Neutrophil (primary cell): ENCODE results near the gene EYA3.

Experiments used
- H3K27ac ChIP-seq: fragments of 200-600 bp; sonication (generic); 2 replicates; pipeline ENCODE4 v1.5.1; 2016; ENCODE audit warnings: mild to moderate bottlenecking, moderate library complexity
- H3K27me3 ChIP-seq: fragments of 200-600 bp; sonication (generic); 2 replicates; pipeline ENCODE4 v1.6.0; 2016; ENCODE audit warnings: mild to moderate bottlenecking
- H3K36me3 ChIP-seq: fragments of 200-600 bp; sonication (generic); 2 replicates; pipeline ENCODE4 v1.5.1; 2017
- H3K4me1 ChIP-seq, 2 experiments: fragments of 200-600 bp in 1 of 2; sonication (generic) in 1 of 2; 1 replicate in 1 of 2; 2 replicates in 1 of 2; pipeline versions ENCODE4 v1.5.1 to v1.6.1; 2013 to 2016; ENCODE audit warnings: low read depth in 1 of 2, low read length in 1 of 2, mild to moderate bottlenecking in 1 of 2, moderate library complexity in 1 of 2; ENCODE audit not compliant: control insufficient read depth in 1 of 2, insufficient read depth in 1 of 2
- H3K4me3 ChIP-seq, 2 experiments: fragments of 200-600 bp in 1 of 2; sonication (generic) in 1 of 2; 1 replicate in 1 of 2; 2 replicates in 1 of 2; pipeline ENCODE4 v1.5.1; 2013 to 2016; ENCODE audit warnings: low read depth in 1 of 2, low read length in 1 of 2, mild to moderate bottlenecking in 1 of 2, moderate library complexity in 1 of 2
- H3K9me3 ChIP-seq: fragments of 200-600 bp; sonication (generic); 2 replicates; pipeline ENCODE4 v1.5.1; 2016
- TF ChIP-seq, protein P1 (sequence below): fragments of 200-600 bp; sonication (generic); IDR thresholded peaks from 2 replicates; pipeline ENCODE4 v1.5.1; 2016; ENCODE audit warnings: antibody characterized with exemption

Gene EYA3

GRCh38 chr1:28044399-28044798, 44.0 kb downstream of the EYA3 start:
- H3K36me3 ChIP-seq: peaks cover 17% of the 10 kb centered on the region
- no peaks in the 10 kb centered on the region for H3K27me3 ChIP-seq
- no peaks in the 10 kb centered on the region for H3K9me3 ChIP-seq
- peaks cover 6 to 8% of the 10 kb centered on the region in 2 experiments for H3K4me1 ChIP-seq
- TF ChIP-seq, protein P1, sequence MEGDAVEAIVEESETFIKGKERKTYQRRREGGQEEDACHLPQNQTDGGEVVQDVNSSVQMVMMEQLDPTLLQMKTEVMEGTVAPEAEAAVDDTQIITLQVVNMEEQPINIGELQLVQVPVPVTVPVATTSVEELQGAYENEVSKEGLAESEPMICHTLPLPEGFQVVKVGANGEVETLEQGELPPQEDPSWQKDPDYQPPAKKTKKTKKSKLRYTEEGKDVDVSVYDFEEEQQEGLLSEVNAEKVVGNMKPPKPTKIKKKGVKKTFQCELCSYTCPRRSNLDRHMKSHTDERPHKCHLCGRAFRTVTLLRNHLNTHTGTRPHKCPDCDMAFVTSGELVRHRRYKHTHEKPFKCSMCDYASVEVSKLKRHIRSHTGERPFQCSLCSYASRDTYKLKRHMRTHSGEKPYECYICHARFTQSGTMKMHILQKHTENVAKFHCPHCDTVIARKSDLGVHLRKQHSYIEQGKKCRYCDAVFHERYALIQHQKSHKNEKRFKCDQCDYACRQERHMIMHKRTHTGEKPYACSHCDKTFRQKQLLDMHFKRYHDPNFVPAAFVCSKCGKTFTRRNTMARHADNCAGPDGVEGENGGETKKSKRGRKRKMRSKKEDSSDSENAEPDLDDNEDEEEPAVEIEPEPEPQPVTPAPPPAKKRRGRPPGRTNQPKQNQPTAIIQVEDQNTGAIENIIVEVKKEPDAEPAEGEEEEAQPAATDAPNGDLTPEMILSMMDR: no peak
- no peak overlapping the region for H3K27ac ChIP-seq
- H3K4me3 ChIP-seq: no peak overlapping the region

- H3K36me3 ChIP-seq: peaks cover 49% of the 10 kb centered on the region
- no peak overlapping the region for H3K27ac ChIP-seq
- TF ChIP-seq, protein P1: no peak
Observed at GRCh38 chr1:28039341-28039740, 49.1 kb downstream of the EYA3 start.

DNA sequence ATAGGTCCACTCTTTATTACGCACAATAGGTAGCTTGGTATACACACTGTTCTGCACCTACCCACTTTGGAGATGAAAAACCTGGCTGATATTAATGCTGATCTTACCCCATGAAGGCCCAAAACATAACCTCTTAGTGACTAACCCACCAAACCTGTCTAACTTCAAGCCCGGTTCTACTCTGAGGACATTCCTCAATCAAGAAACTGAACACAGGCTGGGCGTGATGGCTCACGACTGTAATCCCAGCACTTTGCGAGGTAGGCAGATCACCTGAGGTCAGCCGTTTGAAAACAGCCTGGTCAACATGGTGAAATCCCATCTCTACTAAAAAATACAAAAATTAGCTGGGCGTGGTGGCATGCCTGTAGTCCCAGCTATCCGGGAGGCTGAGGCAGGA, 50.5 kb downstream of the EYA3 start:
- no peak overlapping the region for H3K27ac ChIP-seq
- H3K27me3 ChIP-seq: no peaks in the 10 kb centered on the region
- H3K36me3 ChIP-seq: peaks cover 51% of the 10 kb centered on the region
- H3K4me3 ChIP-seq: no peak overlapping the region
- no peaks in the 10 kb centered on the region for H3K4me1 ChIP-seq
- TF ChIP-seq, protein P1: no peak
- H3K9me3 ChIP-seq: no peaks in the 10 kb centered on the region

More at GRCh38 chr1:28039341-28039740, 49.1 kb downstream of the EYA3 start:
- Histone ChIP-seq H3K4me3 (no peak overlapping the region), H3K27me3 (no peaks in the 10 kb centered on the region), H3K9me3 (no peaks in the 10 kb centered on the region), H3K4me1 (no peaks in the 10 kb centered on the region)

- no peaks in the 10 kb centered on the region for H3K9me3 ChIP-seq
- H3K36me3 ChIP-seq: peaks cover 47% of the 10 kb centered on the region
- TF ChIP-seq, protein P1: no peak
- no peaks in the 10 kb centered on the region for H3K27me3 ChIP-seq
- no peak overlapping the region for H3K27ac ChIP-seq
- H3K4me1 ChIP-seq: no peaks in the 10 kb centered on the region
- H3K4me3 ChIP-seq: no peak overlapping the region
Observed at GRCh38 chr1:28037206-28037605, 51.2 kb downstream of the EYA3 start.

- no peaks in the 10 kb centered on the region for H3K4me1 ChIP-seq
- no peaks in the 10 kb centered on the region for H3K9me3 ChIP-seq
- H3K27me3 ChIP-seq: no peaks in the 10 kb centered on the region
- TF ChIP-seq, protein P1: no peak
- no peak overlapping the region for H3K4me3 ChIP-seq
- H3K27ac ChIP-seq: no peak overlapping the region
- H3K36me3 ChIP-seq: peaks cover 44% of the 10 kb centered on the region
Observed at GRCh38 chr1:28036431-28036830, 52.0 kb downstream of the EYA3 start.

DNA sequence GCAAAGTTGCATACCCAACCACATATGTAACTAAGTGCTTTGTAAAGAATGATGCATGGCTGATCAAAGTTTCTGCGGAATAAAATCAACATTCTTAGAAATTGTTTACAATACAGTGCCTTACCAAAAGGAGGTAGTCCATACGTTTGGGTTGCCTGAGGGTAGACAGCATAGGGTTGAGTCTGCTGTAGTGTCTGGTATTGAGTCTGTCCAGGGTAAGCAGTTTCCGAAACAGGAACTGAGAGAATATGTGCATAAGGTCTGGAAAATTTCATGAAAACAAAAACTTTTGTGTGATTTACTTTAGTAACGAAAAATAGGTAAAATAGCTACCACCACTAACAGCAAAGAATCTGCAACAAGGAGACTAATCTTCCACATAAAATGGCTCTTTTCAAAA, 53.0 kb downstream of the EYA3 start:
- H3K9me3 ChIP-seq: no peaks in the 10 kb centered on the region
- no peak overlapping the region for H3K4me3 ChIP-seq
- TF ChIP-seq, protein P1: no peak
- no peak overlapping the region for H3K27ac ChIP-seq
- no peaks in the 10 kb centered on the region for H3K4me1 ChIP-seq
- H3K36me3 ChIP-seq: peaks cover 37% of the 10 kb centered on the region
- no peaks in the 10 kb centered on the region for H3K27me3 ChIP-seq
